Immature natural killer cell (primary cell): ENCODE results near the gene RAB8B. TPM values are rescaled to one million over a fixed set of nuclear protein-coding genes. Genes with fewer than 3 reads are reported as not detected.
A peak's percentile ranks its signal among the peaks of the same experiment; 100 is the strongest.

Experiments
- DNase-seq, 3 donors: peaks; one replicate each; pipeline ENCODE4 v3.0.0; 2022; ENCODE audit warnings: mixed read lengths in 1 of 3
- H3K27ac Mint-ChIP-seq, 6 donors: one replicate each; pipeline ENCODE4 v1.8.0; 2020; ENCODE audit warnings: mixed read lengths in 6 of 6, mild to moderate bottlenecking in 5 of 6, inconsistent platforms in 4 of 6, moderate library complexity in 3 of 6
- H3K27me3 Mint-ChIP-seq, 3 donors: one replicate each; pipeline ENCODE4 v1.8.0; 2020 to 2021; ENCODE audit warnings: low read depth in 3 of 3, mild to moderate bottlenecking in 3 of 3, mixed read lengths in 3 of 3, moderate library complexity in 3 of 3, inconsistent platforms in 1 of 3
- H3K36me3 Mint-ChIP-seq, 3 donors: one replicate each; pipeline ENCODE4 v1.8.0; 2020; ENCODE audit warnings: mixed read lengths in 3 of 3, inconsistent platforms in 2 of 3, mild to moderate bottlenecking in 2 of 3
- H3K4me1 Mint-ChIP-seq, 2 donors: one replicate each; pipeline ENCODE4 v1.8.0; 2020; ENCODE audit warnings: inconsistent platforms in 2 of 2, mild to moderate bottlenecking in 2 of 2, mixed read lengths in 2 of 2, moderate library complexity in 1 of 2
- H3K4me3 Mint-ChIP-seq, 5 donors: one replicate each; pipeline ENCODE4 v1.8.0; 2020; ENCODE audit warnings: mild to moderate bottlenecking in 5 of 5, mixed read lengths in 5 of 5, inconsistent platforms in 3 of 5, moderate library complexity in 3 of 5
- H3K9me3 Mint-ChIP-seq, 6 donors: one replicate each; pipeline ENCODE4 v1.8.0; 2020; ENCODE audit warnings: mild to moderate bottlenecking in 6 of 6, mixed read lengths in 6 of 6, inconsistent platforms in 4 of 6, moderate library complexity in 3 of 6
- polyA plus RNA-seq, 3 donors: library from polyadenylated mRNA; unstranded; fragments of 300-500 nt; fragmentation: Illumina TruSeq; gene quantifications; one replicate each; pipeline ENCODE4 v1.2.3, GENCODE V29; 2021

The RAB8B gene
- polyA plus RNA-seq, 3 donors from 2014 or later, result 64.6 to 123 (median 79.7) TPM

DNA sequence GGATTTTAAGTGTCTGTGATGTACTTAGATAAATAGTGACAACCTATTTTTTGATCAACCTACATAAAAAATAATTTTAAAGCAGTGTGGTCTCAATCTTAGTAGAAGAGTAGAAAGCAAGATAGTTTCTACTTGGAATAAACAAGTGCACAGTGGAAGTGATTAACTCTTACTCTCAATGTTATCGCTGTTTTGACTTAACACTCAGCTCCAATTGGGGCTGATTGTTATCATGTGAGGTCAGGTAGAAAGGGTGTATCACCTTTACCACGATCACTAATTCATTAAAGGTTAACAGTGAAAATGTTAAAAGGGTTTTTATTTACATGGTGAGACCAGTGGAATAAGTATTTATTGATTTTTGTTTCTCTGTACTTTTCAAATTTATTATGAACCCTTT, 65.6 kb downstream of the RAB8B start:
- no peak for DNase-seq
- Mint-ChIP-seq H3K9me3 (no peaks in the 10 kb centered on the region), H3K4me3 (no peak overlapping the region), H3K36me3 (peaks cover 4 to 34% (median 6%) of the 10 kb centered on the region in 3 donors), H3K27ac (peak overlapping the region in 4 of 6 donors; percentile 1 to 81 (median 50)), H3K4me1 (peaks cover 38 to 60% of the 10 kb centered on the region in 2 donors), H3K27me3 (peaks cover 0 to 9% (median 6%) of the 10 kb centered on the region in 3 donors)

- peaks cover 3 to 32% (median 4%) of the 10 kb centered on the region in 3 donors for H3K36me3 Mint-ChIP-seq
- no peaks in the 10 kb centered on the region for H3K9me3 Mint-ChIP-seq
- DNase-seq, result no peak
- peak overlapping the region in 5 of 6 donors; percentile 1 to 86 (median 70) for H3K27ac Mint-ChIP-seq
- H3K4me1 Mint-ChIP-seq, result peaks cover 37 to 55% of the 10 kb centered on the region in 2 donors
- no peak overlapping the region for H3K4me3 Mint-ChIP-seq
- H3K27me3 Mint-ChIP-seq, result peaks cover 0 to 9% (median 6%) of the 10 kb centered on the region in 3 donors
These were observed 66.1 kb downstream of the RAB8B start for GRCh38 chr15:63255489-63255990.

- H3K4me1 Mint-ChIP-seq, result peaks cover 26 to 45% of the 10 kb centered on the region in 2 donors
- peaks cover 7 to 32% (median 11%) of the 10 kb centered on the region in 3 donors for H3K36me3 Mint-ChIP-seq
- H3K4me3 Mint-ChIP-seq, result no peak overlapping the region
- H3K9me3 Mint-ChIP-seq, result no peaks in the 10 kb centered on the region
- H3K27ac Mint-ChIP-seq, result peak overlapping the region in 4 of 6 donors; percentile 6 to 86 (median 28)
- DNase-seq, result no peak
- H3K27me3 Mint-ChIP-seq, result peaks cover 0 to 9% (median 6%) of the 10 kb centered on the region in 3 donors
These were observed 67.2 kb downstream of the RAB8B start for GRCh38 chr15:63256433-63257274.

GRCh38 chr15:63258658-63259057, 69.3 kb downstream of the RAB8B start:
- no peaks in the 10 kb centered on the region for H3K9me3 Mint-ChIP-seq
- H3K27me3 Mint-ChIP-seq, result peaks cover 0 to 8% (median 6%) of the 10 kb centered on the region in 3 donors
- no peak overlapping the region for H3K4me3 Mint-ChIP-seq
- H3K4me1 Mint-ChIP-seq, result peaks cover 17 to 30% of the 10 kb centered on the region in 2 donors
- H3K27ac Mint-ChIP-seq, result peak overlapping the region in 1 of 6 donors; percentile 34
- no peak for DNase-seq
- peaks cover 13 to 43% (median 14%) of the 10 kb centered on the region in 3 donors for H3K36me3 Mint-ChIP-seq

GRCh38 chr15:63260791-63261190, 71.4 kb downstream of the RAB8B start:
- Mint-ChIP-seq H3K9me3 (no peaks in the 10 kb centered on the region), H3K36me3 (peaks cover 20 to 52% (median 22%) of the 10 kb centered on the region in 3 donors), H3K27me3 (peaks cover 0 to 1% (median 0%) of the 10 kb centered on the region in 3 donors), H3K27ac (peak overlapping the region in 3 of 6 donors; percentile 59 to 70 (median 61)), H3K4me1 (peaks cover 7 to 21% of the 10 kb centered on the region in 2 donors), H3K4me3 (no peak overlapping the region)
- no peak for DNase-seq

- Mint-ChIP-seq H3K36me3 (peaks cover 20 to 49% (median 22%) of the 10 kb centered on the region in 3 donors), H3K4me3 (no peak overlapping the region), H3K4me1 (peaks cover 7 to 21% of the 10 kb centered on the region in 2 donors), H3K27ac (peak overlapping the region in 3 of 6 donors; percentile 36 to 69 (median 59)), H3K9me3 (no peaks in the 10 kb centered on the region), H3K27me3 (peaks cover 0 to 1% (median 0%) of the 10 kb centered on the region in 3 donors)
- DNase-seq, result no peak
These were observed 71.9 kb downstream of the RAB8B start for GRCh38 chr15:63261311-63261710.

GRCh38 chr15:63263519-63263918, 74.1 kb downstream of the RAB8B start:
- peaks cover 20 to 39% (median 22%) of the 10 kb centered on the region in 3 donors for H3K36me3 Mint-ChIP-seq
- no peak overlapping the region for H3K4me3 Mint-ChIP-seq
- DNase-seq, result no peak
- H3K4me1 Mint-ChIP-seq, result peaks cover 7 to 21% of the 10 kb centered on the region in 2 donors
- no peaks in the 10 kb centered on the region for H3K9me3 Mint-ChIP-seq
- peak overlapping the region in 3 of 6 donors; percentile 19 to 71 (median 69) for H3K27ac Mint-ChIP-seq
- peaks cover 0 to 1% (median 0%) of the 10 kb centered on the region in 3 donors for H3K27me3 Mint-ChIP-seq

GRCh38 chr15:63264688-63265293, 75.4 kb downstream of the RAB8B start:
- Mint-ChIP-seq H3K4me1 (peaks cover 9 to 28% of the 10 kb centered on the region in 2 donors), H3K36me3 (peaks cover 26 to 45% (median 28%) of the 10 kb centered on the region in 3 donors)

DNA sequence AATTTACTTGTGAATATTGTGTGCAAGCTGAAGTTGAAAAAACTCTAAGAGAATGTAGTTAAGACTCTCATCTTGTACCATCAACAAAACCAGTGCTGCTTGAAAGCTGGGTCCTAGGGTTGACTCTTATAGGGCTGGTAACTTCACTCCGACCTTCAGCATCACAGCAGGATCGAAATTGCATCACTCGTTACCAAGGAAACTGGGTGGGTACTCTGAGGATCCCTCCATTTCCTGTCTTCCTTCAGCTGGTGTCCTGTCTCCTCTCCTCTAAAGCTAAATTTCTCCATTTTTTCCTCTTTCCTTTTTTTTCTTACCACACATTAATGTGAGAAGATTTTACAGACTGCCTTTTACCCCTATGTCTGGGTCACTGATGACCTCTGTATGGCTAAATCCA, 85.0 kb downstream of the RAB8B start:
- peaks cover 2 to 5% (median 2%) of the 10 kb centered on the region in 3 donors for H3K27me3 Mint-ChIP-seq
- DNase-seq, result peak in 1 of 3 donors; percentile 25
- H3K4me3 Mint-ChIP-seq, result peak overlapping the region; percentile 42 to 70 (median 57)

More at GRCh38 chr15:63264688-63265293, 75.4 kb downstream of the RAB8B start:
- Mint-ChIP-seq H3K27me3 (peaks cover 0 to 4% (median 0%) of the 10 kb centered on the region in 3 donors), H3K4me3 (no peak overlapping the region), H3K9me3 (no peaks in the 10 kb centered on the region), H3K27ac (peak overlapping the region in 4 of 6 donors; percentile 13 to 72 (median 42))
- DNase-seq, result no peak

DNA sequence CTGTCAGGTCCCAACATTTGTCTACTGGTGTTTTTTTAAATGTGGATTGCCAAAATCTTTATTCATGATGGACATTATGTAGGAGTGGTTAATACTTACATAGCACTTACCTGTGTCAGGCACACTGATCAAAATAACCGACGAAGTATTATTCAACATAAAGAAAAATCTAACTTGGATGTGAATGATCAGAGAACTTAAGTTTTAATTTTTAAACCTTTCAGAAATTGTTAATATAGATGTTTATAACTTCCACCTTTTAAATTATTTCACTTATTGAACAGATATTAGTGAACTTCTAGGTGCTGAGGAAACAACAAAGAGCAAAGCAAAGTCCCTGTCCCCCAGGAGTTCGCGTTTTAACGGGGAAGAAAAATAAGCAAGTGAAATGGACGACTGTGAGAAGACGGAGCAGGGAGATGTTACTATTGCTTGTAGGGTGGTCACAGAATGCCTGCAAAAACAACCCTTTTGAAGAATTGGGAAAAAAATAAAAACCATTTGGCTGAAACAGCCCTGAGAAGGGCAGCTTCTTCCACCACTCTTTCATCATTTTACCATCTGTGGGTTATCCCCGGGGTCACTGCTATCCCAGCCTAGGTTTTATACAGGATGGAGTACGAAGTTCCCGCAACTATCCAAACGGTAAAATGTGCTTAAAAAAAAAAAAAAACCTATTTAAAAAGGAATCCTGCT, 87.1 kb downstream of the RAB8B start:
- H3K27me3 Mint-ChIP-seq, result peaks cover 2 to 5% (median 2%) of the 10 kb centered on the region in 3 donors
- H3K27ac Mint-ChIP-seq, result peak overlapping the region; percentile 81 to 94 (median 88)
- peak overlapping the region; percentile 90 to 93 (median 91) for H3K4me3 Mint-ChIP-seq
- DNase-seq, result no peak
- peaks cover 39 to 57% of the 10 kb centered on the region in 2 donors for H3K4me1 Mint-ChIP-seq
- H3K9me3 Mint-ChIP-seq, result no peaks in the 10 kb centered on the region
- no peaks in the 10 kb centered on the region for H3K36me3 Mint-ChIP-seq

More for the DNA sequence above, 85.0 kb downstream of the RAB8B start:
- Mint-ChIP-seq H3K4me1 (peaks cover 36 to 51% of the 10 kb centered on the region in 2 donors), H3K27ac (peak overlapping the region; percentile 72 to 95 (median 88)), H3K9me3 (no peaks in the 10 kb centered on the region), H3K36me3 (peaks cover 0 to 6% (median 5%) of the 10 kb centered on the region in 3 donors)

DNA sequence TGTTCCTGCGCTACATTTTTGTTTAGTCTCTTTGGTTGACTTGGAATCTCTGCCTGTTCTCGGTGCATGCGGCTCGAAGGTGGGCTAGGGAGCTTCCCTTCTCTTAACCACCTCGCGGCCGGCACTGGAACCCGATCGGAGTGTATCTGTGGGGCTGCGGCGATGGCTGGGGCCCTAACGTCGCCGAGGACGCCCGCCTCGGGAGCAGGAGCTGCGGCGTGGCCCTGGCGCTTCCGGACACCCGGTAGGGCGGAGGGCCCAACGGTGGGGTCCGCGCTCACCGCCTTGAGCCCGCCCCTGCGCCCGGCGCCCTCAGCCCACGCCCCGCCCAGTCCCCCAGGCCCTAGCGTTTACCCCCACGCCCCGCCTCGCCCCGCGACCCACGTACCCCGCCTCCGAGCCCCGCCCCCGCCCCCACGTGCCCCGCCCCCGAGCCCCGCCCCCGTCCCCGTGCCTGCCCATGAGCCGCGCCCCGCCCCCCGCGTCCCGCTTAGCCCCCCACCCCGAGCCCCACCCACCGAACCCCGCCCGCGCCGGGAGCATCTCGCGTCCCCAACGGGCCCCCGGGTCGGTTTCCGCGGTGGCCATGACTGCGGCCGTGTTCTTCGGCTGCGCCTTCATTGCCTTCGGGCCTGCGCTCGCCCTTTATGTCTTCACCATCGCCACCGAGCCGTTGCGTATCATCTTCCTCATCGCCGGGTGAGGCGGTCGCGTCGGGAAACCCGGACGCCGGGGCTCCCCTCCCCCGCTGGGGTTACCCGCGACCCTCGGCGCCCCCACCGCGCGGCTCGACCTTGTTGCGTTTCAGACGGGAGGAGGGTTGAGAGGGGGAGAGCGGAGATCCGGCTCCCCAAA, 87.9 kb downstream of the RAB8B start, which contains the start of gene APH1B:
APH1B (plus strand) TSS at position 568 of the 855 bp plus-strand sequence; CDS start at position 587, 19 bp downstream.
- Mint-ChIP-seq H3K36me3 (no peaks in the 10 kb centered on the region), H3K4me3 (peak within 1 kb of the TSS; percentile 90 to 93 (median 91)), H3K4me1 (peaks cover 39 to 57% of the 10 kb centered on the region in 2 donors), H3K27me3 (peaks cover 2 to 5% (median 2%) of the 10 kb centered on the region in 3 donors), H3K9me3 (no peaks in the 10 kb centered on the region), H3K27ac (peak within 1 kb of the TSS; percentile 83 to 94 (median 88))
- DNase-seq, result peak; percentile 73 to 82 (median 78)

GRCh38 chr15:63277893-63278456, 88.6 kb downstream of the RAB8B start:
- Mint-ChIP-seq H3K4me1 (peaks cover 37 to 57% of the 10 kb centered on the region in 2 donors), H3K9me3 (no peaks in the 10 kb centered on the region), H3K36me3 (no peaks in the 10 kb centered on the region), H3K27me3 (peaks cover 0 to 5% (median 2%) of the 10 kb centered on the region in 3 donors), H3K27ac (peak overlapping the region; percentile 32 to 85 (median 74)), H3K4me3 (peak overlapping the region; percentile 82 to 85 (median 84))
- DNase-seq, result no peak
